GM21515 (cell line): ENCODE results near the gene SLC25A22.

Experiments
- ATAC-seq: cut with Tn5 transposase; IDR thresholded peaks from one replicate; pipeline ENCODE4 v1.9.1; 2021; ENCODE audit not compliant: unreplicated experiment

Gene SLC25A22

DNA sequence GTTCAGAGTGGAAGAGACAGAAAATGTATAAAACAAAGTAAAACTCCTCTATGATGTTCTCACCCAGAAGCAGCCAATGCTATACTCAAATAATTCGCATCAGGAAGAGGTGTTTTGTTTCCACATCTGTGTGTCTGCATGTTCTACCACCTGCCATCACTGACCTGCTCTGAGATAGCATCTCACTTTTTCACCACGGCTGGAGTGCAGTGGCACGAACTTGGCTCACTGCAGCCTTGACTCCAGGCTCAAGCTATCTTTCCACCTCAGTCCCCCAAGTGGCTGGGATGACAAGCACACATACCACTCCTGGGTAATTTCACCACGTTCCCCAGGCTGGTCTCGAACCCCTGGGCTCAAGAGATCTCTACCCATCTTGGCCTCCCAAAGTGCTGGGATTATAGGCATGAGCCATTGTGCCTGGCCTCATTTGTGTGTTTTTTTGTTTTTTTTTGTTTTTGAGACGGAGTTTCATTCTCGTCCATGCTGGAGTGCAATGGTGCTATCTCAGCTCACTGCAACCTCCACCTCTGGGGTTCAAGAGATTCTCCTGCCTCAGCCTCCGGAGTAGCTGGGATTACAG, 36.5 kb downstream of the SLC25A22 start:
- ATAC-seq, result no peak

DNA sequence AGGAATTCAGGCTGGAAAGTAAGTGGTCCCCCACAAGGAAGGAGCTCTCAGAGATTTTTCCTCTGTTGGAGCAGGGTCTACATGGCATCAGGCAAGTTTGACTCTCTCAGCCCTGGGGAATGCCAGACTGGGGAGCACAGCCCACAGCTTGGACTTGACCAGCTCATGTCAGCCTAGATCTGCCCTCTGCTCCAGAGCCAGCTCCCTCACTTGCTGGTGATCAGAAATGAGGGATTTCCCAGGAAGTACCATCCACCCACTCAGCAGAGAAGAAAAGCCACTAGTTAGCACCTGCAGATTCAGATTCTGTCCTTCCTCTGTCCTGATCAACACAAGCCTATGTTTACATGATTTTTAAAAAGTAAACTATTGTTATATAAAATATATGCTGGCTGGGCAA, 37.8 kb downstream of the SLC25A22 start:
- ATAC-seq, result no peak

DNA sequence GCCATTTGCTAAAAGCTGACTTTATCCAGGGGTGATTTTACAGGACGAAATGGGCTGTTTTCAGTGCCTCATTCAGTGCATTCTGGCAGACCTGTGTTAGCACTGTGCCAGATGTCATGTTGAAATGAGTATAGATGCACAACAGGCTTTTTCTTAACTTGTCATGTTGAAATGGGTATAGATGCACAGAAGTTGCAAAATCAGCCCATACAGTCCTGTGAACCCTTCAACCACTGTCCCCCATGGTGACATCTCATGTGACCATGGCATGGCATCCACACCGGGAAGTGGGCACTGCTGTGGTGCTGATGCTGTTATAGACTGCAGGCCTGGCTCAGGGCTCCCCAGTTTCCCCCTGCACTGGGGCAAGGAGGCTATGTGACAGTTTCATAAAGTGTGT, 48.4 kb downstream of the SLC25A22 start:
- no peak for ATAC-seq

DNA sequence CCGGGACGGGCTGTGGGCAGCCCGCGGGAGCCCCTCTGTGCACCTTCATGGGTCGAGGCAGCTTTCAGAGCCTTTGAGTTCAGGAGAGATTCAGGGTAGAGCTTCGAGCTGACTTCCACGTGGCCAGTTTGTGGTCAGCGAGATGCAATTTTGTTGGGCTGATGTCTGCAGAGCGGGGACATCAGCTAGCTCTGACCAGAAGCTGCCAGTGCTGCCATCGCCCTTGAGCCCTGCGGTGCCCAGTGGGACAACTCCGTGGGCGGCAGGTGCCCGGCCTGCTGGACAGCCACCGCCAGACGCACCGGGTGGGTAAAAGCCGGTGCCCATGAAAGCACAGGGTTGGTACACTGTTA, 50.1 kb downstream of the SLC25A22 start:
- ATAC-seq, result peak; percentile 6

DNA sequence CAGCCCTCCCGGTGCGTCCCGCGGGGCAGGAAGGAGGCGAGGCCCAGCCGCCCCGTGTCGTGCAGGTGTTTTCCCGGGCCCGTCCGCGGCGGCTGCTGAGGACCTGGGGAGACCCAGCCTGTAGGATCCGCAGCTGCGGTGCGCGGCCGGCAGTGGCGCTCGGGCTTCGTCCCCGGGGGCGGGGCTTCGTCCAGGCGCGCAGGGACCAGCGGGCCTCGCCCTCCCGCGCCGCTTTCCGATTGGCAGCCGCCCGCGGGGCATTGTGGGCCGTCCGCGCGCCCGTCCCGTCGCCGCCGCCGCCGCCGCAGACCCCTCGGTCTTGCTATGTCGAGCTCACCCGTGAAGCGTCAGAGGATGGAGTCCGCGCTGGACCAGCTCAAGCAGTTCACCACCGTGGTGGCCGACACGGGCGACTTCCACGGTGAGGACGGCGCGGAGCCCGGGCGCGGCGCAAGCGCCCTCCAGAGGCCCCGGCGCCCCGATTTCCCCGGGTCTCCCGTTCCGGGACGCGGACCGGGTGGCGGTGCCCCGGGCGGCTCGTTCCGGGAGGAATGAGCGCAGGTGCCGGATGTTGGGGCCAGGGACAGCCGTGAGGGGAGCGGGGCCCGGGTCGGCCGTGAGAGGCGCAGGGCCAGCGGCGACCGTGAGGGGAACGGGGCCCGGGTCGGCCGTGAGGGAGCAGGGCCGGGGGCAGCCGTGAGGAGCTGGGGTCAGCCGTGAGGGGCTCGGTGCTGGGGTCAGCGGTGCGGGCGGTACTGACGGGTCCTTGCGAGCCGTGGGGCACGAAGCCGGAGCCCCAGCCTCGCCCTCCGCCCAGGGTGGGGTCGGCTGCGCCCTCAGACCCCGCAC, 50.7 kb downstream of the SLC25A22 start, which contains the start of gene TALDO1:
TALDO1 (plus strand) TSS at position 307 of the 849 bp plus-strand sequence; CDS start at position 325, 18 bp downstream.
- peak; percentile 91 for ATAC-seq

DNA sequence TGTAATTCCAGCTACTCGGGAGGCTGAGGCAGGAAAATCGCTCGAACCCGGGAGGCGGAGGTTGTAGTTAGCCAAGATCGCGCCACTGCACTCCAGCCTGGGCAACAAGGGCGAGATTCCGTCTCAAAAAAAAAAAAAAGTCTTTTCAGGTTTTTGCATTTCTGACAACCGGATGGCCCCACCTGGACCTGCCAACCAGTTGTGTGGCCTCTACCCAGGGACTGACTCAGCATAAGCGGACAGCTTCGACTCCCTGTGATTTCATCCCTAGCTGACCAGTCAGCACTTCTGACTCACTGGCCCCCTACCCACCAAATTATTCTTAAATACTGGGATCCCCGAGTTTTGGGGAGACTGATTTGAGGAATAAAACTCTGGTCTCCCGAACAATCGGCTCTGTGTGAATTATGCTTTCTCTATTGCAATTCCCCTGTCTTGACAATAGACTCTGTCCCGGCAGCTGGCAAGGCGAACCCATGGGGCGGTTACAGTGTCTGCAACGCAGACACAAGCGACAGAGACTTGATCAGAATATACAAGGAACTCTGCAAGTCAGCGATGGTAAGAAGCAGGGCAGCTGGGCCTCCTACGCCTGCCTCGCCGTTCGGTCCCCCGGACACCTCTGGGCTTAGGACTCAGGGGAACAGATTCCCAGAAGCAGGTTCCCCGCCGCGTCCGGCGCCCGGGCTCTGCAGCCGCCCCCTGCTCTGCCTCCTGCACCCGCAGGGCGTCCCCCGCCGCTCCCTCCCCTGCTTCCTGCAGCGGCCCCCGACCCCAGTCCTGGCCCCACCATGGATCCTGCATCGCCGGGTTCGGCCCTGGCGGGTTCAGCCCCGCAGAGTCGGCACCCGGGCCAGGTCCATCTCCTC, 51.6 kb downstream of the SLC25A22 start:
- ATAC-seq, result no peak

DNA sequence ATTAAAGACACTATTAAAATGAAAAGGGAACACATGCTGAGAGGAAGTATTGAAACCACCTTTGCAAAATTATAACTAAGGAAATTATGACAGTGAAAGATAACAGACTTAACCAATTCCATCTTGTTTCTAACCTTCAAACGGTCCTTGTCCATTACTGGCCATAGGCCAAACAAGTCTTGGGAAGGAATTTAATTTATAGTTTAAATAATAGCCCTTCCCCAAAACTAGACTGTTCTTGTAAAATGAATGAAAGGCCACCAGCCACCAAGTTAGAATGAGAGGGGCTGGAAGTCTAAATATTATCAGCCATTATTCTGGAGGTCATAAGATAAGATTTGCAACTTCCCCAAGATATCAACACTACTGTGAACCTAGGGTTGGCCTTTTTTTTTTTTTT, 52.7 kb downstream of the SLC25A22 start:
- ATAC-seq, result no peak

DNA sequence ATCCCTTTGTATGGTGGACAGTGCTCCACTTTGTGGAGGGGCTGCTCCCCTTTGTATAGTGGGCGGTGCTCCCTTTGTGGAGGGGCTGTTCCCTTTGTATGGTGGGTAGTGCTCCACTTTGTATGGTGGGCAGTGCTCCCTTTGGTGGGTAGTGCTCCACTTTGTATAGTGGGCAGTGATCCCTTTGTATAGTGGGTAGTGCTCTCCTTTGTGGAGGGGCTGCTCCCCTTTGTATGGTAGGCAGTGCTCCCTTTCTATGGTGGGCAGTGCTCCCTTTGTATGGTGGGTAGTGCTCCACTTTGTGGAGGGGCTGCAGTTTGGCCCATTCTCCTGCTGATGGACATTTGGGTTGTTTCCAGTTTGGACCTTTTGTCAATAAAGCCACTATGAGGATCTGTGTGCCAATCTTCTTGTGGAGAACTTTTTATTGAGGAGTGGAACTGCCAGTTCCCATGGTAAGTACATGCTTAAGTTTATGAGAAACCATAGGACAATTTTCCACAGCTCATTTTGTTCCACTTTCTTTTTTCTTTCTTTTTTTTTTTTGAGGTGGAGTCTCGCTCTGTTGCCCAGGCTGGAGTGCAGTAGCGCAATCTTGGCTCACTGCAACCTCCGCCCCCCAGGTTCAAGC, 55.4 kb downstream of the SLC25A22 start:
- no peak for ATAC-seq

DNA sequence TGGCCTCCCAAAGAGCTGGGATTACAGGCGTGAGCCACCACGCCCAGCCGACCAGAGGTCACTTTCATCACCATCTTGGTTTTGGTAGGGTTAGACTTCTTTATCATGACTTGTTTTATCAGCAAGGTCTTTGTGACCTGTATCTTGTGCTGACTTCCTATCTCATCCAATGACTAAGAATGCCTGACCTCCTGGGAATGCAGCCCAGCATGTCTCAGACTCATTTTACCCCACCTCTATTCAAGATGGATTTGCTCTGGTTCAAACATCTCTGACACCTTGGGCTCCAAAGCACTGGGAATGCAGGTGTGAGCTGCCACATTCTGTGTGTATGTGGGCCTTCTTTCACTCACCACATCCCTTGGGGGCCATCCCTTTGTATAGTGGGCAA, 55.9 kb downstream of the SLC25A22 start:
- ATAC-seq, result no peak
